GM23248 (cell line): ENCODE data around the gene ZNF831. TPM values are rescaled to one million over a fixed set of nuclear protein-coding genes. Genes with fewer than 3 reads are reported as not detected.

Experiments
- DNase-seq: peaks from one replicate; pipeline ENCODE4 v3.0.0-alpha.2; 2015
- H2AFZ ChIP-seq: fragments of 200-600 bp; sonication (generic); 2 replicates; pipeline ENCODE4 v1.6.1; 2016; ENCODE audit warnings: antibody characterized with exemption
- H3F3A ChIP-seq: fragments of 200-600 bp; sonication (generic); 2 replicates; pipeline ENCODE4 v1.6.1; 2016; ENCODE audit warnings: mild to moderate bottlenecking, antibody characterized with exemption, mixed run types; ENCODE audit not compliant: insufficient read depth
- H3K27ac ChIP-seq: fragments of 200-600 bp; sonication (generic); 2 replicates; pipeline ENCODE4 v1.5.1; 2016; ENCODE audit warnings: mild to moderate bottlenecking
- H3K27me3 ChIP-seq: fragments of 200-600 bp; sonication (generic); replicated peaks from 2 replicates; pipeline ENCODE4 v1.6.1; 2016; ENCODE audit warnings: mild to moderate bottlenecking; ENCODE audit not compliant: insufficient read depth
- H3K36me3 ChIP-seq: fragments of 200-600 bp; sonication (generic); 2 replicates; pipeline ENCODE4 v1.6.1; 2016; ENCODE audit warnings: low read depth, mild to moderate bottlenecking
- H3K4me1 ChIP-seq: fragments of 200-600 bp; sonication (generic); 2 replicates; pipeline ENCODE4 v1.6.1; 2016; ENCODE audit warnings: mild to moderate bottlenecking; ENCODE audit not compliant: insufficient read depth
- H3K4me2 ChIP-seq: fragments of 200-600 bp; sonication (generic); one replicate; pipeline ENCODE4 v1.6.1; 2016; ENCODE audit warnings: mild to moderate bottlenecking; ENCODE audit not compliant: unreplicated experiment
- H3K4me3 ChIP-seq: fragments of 200-600 bp; sonication (generic); 2 replicates; pipeline ENCODE4 v1.5.1; 2016; ENCODE audit warnings: mild to moderate bottlenecking
- H3K79me2 ChIP-seq: fragments of 200-600 bp; sonication (generic); 2 replicates; pipeline ENCODE4 v1.6.1; 2016; ENCODE audit warnings: mild to moderate bottlenecking; ENCODE audit not compliant: insufficient read depth
- H3K9ac ChIP-seq: fragments of 200-600 bp; sonication (generic); 2 replicates; pipeline ENCODE4 v1.6.1; 2016; ENCODE audit warnings: mild to moderate bottlenecking
- H3K9me2 ChIP-seq: fragments of 200-600 bp; sonication (generic); 2 replicates; pipeline ENCODE4 v1.6.1; 2016; ENCODE audit warnings: mixed run types, mild to moderate bottlenecking, moderate library complexity; ENCODE audit not compliant: insufficient read depth
- H3K9me3 ChIP-seq: fragments of 200-600 bp; sonication (generic); one replicate; pipeline ENCODE4 v1.6.1; 2017; ENCODE audit warnings: low read depth
- H4K20me1 ChIP-seq: fragments of 200-600 bp; sonication (generic); 2 replicates; pipeline ENCODE4 v1.6.0; 2016; ENCODE audit not compliant: insufficient read depth
- EZH2 ChIP-seq: fragments of 200-600 bp; sonication (generic); IDR thresholded peaks from 2 replicates; pipeline ENCODE4 v1.6.1; 2018; ENCODE audit warnings: antibody characterized with exemption, mild to moderate bottlenecking; ENCODE audit not compliant: insufficient read depth, poor library complexity, severe bottlenecking
- EZH2phosphoT487 ChIP-seq: fragments of 200-600 bp; sonication (generic); IDR thresholded peaks from 2 replicates; pipeline ENCODE4 v1.6.1; 2018; ENCODE audit warnings: antibody characterized with exemption, moderate library complexity, mild to moderate bottlenecking, low read depth; ENCODE audit not compliant: insufficient read depth
- WGBS, 2 experiments: methylation state at CpG; one replicate each; pipeline ENCODE4 v1.1.6; 2015 to 2017; ENCODE audit warnings: low lambda C conversion rate in 2 of 2, low coverage in 1 of 2; ENCODE audit errors: missing lambda C conversion rate in 2 of 2; 5-methylcytosine and 5-hydroxymethylcytosine counted together
- in situ Hi-C: fragments of 300-500 bp; cut with MboI; formaldehyde crosslinking; loops from 2 replicates; pipeline ENCODE4 v1.15.0; 2020
- polyA plus RNA-seq: library from polyadenylated mRNA; unstranded; fragments of >200 nt; fragmentation: Nextera tagmentation; extraction: Ambion mirVana; gene quantifications from 2 replicates; pipeline ENCODE4 v1.2.1, GENCODE V29; 2016
- total RNA-seq: library from RNA; depleted of rRNA; stranded (reverse); fragments of >200 nt; shearing (Covaris generic); gene quantifications from 2 replicates; pipeline ENCODE4 v1.2.3, GENCODE V29; 2014

ZNF831 gene
- total and polyA plus RNA-seq, 2 experiments from 2014 or later, result not detected

GRCh38 chr20:59141818-59142581, 21.6 kb upstream of the ZNF831 start:
- no peaks in the 10 kb centered on the region for H3K36me3 ChIP-seq
- H3K9ac ChIP-seq, result no peak overlapping the region
- H3K4me2 ChIP-seq, result no peak overlapping the region
- H4K20me1 ChIP-seq, result no peaks in the 10 kb centered on the region
- peak; percentile 11 for DNase-seq
- H3K27me3 ChIP-seq, result no peaks in the 10 kb centered on the region
- H3K79me2 ChIP-seq, result no peaks in the 10 kb centered on the region
- no peaks in the 10 kb centered on the region for H3K9me3 ChIP-seq
- TF ChIP-seq EZH2 (no peak), EZH2phosphoT487 (no peak)
- H3K4me3 ChIP-seq, result no peak overlapping the region
- no peak overlapping the region for H2AFZ ChIP-seq
- no peaks in the 10 kb centered on the region for H3K9me2 ChIP-seq
- no peaks in the 10 kb centered on the region for H3F3A ChIP-seq
- WGBS, 2 experiments, result 36 to 47% methylated on average over 13 of the region's 13 CpGs
- no peaks in the 10 kb centered on the region for H3K4me1 ChIP-seq
- no peak overlapping the region for H3K27ac ChIP-seq
- in situ Hi-C loops, result no loop called here

GRCh38 chr20:59143326-59143725, 20.3 kb upstream of the ZNF831 start:
- no peaks in the 10 kb centered on the region for H3K27me3 ChIP-seq
- no peak overlapping the region for H3K4me2 ChIP-seq
- H3K9me2 ChIP-seq, result no peaks in the 10 kb centered on the region
- no peaks in the 10 kb centered on the region for H3K9me3 ChIP-seq
- H3K79me2 ChIP-seq, result no peaks in the 10 kb centered on the region
- H3K4me1 ChIP-seq, result no peaks in the 10 kb centered on the region
- in situ Hi-C loops, result no loop called here
- no peaks in the 10 kb centered on the region for H3K36me3 ChIP-seq
- no peaks in the 10 kb centered on the region for H3F3A ChIP-seq
- no peak for DNase-seq
- no peak for TF ChIP-seq EZH2
- no peak for TF ChIP-seq EZH2phosphoT487
- H3K4me3 ChIP-seq, result no peak overlapping the region
- H3K9ac ChIP-seq, result no peak overlapping the region
- H2AFZ ChIP-seq, result no peak overlapping the region
- H3K27ac ChIP-seq, result no peak overlapping the region
- no peaks in the 10 kb centered on the region for H4K20me1 ChIP-seq
- WGBS, 2 experiments, result 2 to 8% methylated on average over 5 of the region's 5 CpGs

GRCh38 chr20:59144179-59144830, 19.3 kb upstream of the ZNF831 start:
- no peaks in the 10 kb centered on the region for H3K9me3 ChIP-seq
- in situ Hi-C loops, result no loop called here
- no peaks in the 10 kb centered on the region for H3K79me2 ChIP-seq
- no peaks in the 10 kb centered on the region for H3K4me1 ChIP-seq
- TF ChIP-seq EZH2 (no peak), EZH2phosphoT487 (no peak)
- no peaks in the 10 kb centered on the region for H3K27me3 ChIP-seq
- no peaks in the 10 kb centered on the region for H3K9me2 ChIP-seq
- no peak overlapping the region for H3K9ac ChIP-seq
- DNase-seq, result no peak
- H3K4me2 ChIP-seq, result no peak overlapping the region
- 29 to 30% methylated on average over 9 of the region's 9 CpGs for WGBS, 2 experiments
- H3K36me3 ChIP-seq, result no peaks in the 10 kb centered on the region
- H3F3A ChIP-seq, result no peaks in the 10 kb centered on the region
- no peaks in the 10 kb centered on the region for H4K20me1 ChIP-seq
- H3K27ac ChIP-seq, result no peak overlapping the region
- no peak overlapping the region for H3K4me3 ChIP-seq
- no peak overlapping the region for H2AFZ ChIP-seq

GRCh38 chr20:59144831-59145196, 18.8 kb upstream of the ZNF831 start:
- no peaks in the 10 kb centered on the region for H3K79me2 ChIP-seq
- in situ Hi-C loops, result no loop called here
- no peaks in the 10 kb centered on the region for H3K36me3 ChIP-seq
- H3K9me3 ChIP-seq, result no peaks in the 10 kb centered on the region
- no peaks in the 10 kb centered on the region for H3K27me3 ChIP-seq
- DNase-seq, result no peak
- no peak overlapping the region for H3K4me3 ChIP-seq
- H3K9ac ChIP-seq, result no peak overlapping the region
- H2AFZ ChIP-seq, result no peak overlapping the region
- no peak for TF ChIP-seq EZH2
- no peak for TF ChIP-seq EZH2phosphoT487
- H3K27ac ChIP-seq, result no peak overlapping the region
- no peak overlapping the region for H3K4me2 ChIP-seq
- H4K20me1 ChIP-seq, result no peaks in the 10 kb centered on the region
- WGBS, 2 experiments, result 17 to 22% methylated on average over 4 of the region's 4 CpGs
- H3K9me2 ChIP-seq, result no peaks in the 10 kb centered on the region
- no peaks in the 10 kb centered on the region for H3F3A ChIP-seq
- no peaks in the 10 kb centered on the region for H3K4me1 ChIP-seq
